ENCODE data around the gene GFPT2.
A peak's percentile ranks its signal among the peaks of the same experiment; 100 is the strongest.

GFPT2 gene

DNA sequence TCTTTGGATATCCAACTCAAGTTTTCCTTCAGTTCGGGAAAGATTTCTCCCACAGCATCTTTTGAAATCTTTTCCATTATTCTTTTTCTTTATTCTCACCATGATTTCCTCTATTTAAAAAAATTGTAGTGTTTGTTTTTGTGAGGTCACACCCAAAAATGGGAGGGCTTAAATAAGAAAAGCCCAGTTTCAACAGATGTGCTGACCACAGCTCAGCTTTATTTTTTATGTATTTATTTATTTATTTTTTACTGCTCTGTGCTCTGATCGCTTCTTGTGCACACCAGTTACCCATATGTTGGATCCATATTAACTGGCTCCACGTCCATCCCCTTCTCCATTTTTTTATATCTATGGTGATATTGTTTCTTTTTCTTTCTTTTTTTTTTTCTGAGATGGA lies 20.3 kb downstream of the GFPT2 start:
- DNase-seq (ENCODE audit: low spot score), result no peak

GRCh38 chr5:180332051-180332517 lies 21.1 kb downstream of the GFPT2 start:
- DNase-seq (ENCODE audit: low spot score), result peak; percentile 65

GRCh38 chr5:180331647-180331950 lies 21.5 kb downstream of the GFPT2 start:
- peak; percentile 26 for DNase-seq (ENCODE audit: low spot score)

- peak; percentile 94 for DNase-seq (ENCODE audit: low spot score)
Observed at GRCh38 chr5:180330810-180331646, 22.1 kb downstream of the GFPT2 start.

GRCh38 chr5:180330270-180330648 lies 22.9 kb downstream of the GFPT2 start:
- DNase-seq (ENCODE audit: low spot score), result no peak

DNA sequence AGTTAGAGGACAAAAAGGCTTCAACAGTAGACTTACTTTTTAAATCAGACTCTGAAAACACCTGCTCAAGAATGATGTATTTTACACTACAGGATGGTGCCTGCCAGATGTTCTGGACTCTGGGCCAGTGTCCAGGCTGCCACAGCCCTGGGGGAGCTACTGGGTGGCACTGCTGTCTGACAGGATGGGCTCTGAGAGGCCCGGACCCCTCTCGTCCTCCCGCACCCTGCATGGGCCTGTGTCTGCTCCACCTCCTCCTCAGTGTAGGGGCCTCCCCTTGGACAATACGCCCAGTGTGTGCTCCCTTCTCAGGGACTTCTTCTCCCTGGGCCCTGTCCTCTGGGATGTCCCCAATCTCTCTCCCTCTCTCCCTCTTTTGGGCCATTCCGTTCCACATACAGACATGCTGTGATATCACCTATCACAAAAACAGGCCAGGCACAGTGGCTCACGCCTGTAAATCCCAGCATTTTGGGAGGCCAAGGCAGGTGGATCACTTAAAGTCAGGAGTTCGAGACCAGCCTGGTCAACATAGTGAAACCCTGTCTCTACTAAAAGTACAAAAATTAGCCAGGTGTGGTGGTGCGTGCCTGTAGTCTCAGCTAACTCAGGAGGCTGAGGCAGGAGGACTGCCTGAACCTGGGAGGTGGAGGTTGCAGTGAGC lies 23.4 kb downstream of the GFPT2 start:
- DNase-seq (ENCODE audit: low spot score), result no peak

DNA sequence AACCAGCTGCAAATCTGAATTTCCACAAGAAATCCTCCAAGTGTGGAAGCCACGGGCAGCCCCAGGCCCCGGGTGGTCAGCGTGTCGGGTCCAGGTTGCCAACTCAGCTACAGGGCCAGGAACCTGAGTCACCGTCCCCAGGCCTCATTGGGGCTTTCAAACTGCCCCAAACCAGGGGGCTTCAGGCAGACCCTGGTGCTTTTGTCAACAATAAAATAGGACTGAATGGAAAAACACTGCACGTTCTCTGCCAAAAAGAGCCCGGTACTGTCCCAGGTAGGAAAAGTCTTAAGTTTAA lies 24.0 kb downstream of the GFPT2 start:
- DNase-seq (ENCODE audit: low spot score), result no peak

GRCh38 chr5:180328296-180329137 lies 24.6 kb downstream of the GFPT2 start:
- peak; percentile 76 for DNase-seq (ENCODE audit: low spot score)

GRCh38 chr5:180326989-180327565 lies 26.1 kb downstream of the GFPT2 start:
- no peak for DNase-seq (ENCODE audit: low spot score)

- DNase-seq (ENCODE audit: low spot score), result no peak
Observed at GRCh38 chr5:180324601-180324950, 28.6 kb downstream of the GFPT2 start.

DNA sequence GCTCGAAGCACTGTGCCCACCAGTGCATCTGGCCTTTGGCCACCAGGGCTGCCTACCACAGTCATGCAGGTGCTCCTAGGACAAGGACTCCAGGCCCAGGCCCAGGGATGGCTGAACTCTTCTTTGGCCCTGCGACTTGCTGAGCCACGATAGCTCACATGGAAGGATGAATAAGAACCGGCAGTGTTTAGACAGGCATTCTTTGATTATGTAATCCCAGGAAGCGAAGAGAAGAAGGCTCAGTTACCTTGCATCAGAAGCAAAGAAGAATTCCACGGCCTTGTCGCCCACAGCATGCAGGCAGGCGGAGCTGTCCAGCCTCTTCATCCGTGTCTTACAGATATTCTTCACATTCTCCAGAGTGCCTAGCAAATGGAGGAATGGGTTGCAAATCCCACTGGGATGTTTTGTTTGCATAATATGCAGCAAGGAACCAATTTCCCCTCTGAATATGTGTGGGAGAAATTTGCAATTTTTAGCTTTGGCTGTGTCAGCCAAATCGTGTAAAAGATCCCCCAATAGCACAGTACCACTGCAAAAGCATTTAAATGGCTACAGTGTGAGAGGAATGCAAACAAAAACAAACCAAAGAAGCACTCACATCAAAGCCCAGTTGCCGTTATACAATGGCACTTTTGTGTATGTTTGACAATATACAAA lies 29.1 kb downstream of the GFPT2 start:
- DNase-seq (ENCODE audit: low spot score), result no peak

DNA sequence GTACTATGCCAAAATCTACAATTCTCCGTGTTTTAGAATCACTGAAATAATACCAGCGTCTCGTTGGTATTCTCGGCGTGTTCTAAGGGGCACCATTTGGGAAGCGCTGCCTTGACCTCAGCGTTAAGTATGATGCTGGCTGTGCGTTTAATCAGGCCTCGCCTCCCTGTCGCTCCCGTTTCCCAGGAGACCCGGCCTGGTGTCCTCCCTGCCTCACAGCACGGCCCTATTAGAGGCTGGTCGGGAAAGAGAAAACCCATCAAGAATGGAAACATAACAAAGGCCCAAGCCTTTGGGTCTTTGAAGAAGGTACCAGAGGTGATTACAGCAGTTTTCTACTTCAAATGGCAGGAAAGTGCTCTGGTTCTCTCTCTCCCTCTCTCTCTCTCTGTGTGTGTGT lies 30.0 kb downstream of the GFPT2 start:
- DNase-seq (ENCODE audit: low spot score), result no peak

DNA sequence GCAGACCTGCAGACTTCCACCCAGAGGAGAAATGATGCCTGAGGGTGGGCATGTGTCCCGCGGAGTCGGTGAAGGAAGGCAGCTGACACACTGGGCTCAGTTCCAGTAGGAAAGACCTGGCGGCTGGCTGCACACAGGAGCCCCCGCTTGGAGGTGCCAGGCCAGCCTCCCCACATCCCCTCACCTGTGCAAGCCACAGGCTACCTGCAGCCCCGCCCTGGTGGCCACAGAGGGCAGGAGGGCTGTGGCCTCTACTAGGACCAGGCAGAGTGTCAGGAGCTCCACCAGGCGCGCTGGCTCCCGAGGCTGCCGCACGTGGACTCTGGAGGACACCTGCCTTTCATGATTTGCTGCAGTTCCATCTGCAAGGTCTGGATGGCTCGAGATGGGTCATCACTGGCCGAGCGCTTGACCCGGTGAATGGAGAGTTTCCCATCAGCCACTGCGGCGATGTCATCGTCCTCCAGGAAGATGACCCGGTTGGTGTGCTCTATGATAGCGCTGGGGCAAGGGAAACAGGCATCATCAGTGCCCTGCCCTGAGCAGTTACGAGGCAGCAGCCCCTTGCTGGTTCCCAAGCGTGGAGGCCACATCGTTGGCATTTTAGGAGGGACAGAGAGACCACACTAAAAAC lies 34.6 kb downstream of the GFPT2 start:
- DNase-seq (ENCODE audit: low spot score), result no peak

DNA sequence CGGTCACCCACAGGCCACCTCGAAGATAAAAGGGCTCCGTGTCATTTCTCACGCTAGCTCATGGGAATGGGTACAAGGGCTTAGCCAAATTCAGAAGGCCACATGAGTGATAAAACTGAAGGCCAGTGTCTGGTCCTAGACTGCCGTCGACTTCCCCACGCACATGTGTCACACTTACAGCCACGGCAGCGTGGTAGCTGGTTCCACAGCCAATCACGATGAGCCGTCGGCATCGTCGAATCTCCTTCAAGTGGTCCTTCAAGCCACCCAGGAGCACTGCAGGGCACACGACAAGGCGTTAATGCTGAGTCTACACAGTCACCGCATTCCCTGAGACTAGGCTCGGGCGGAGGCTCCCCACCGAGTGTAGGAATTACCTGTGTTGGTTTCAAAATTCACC lies 36.5 kb downstream of the GFPT2 start:
- no peak for DNase-seq (ENCODE audit: low spot score)

- DNase-seq (ENCODE audit: low spot score), result peak; percentile 82
Observed at GRCh38 chr5:180315762-180316212, 37.3 kb downstream of the GFPT2 start.

GRCh38 chr5:180313677-180314505 lies 39.2 kb downstream of the GFPT2 start:
- no peak for DNase-seq (ENCODE audit: low spot score)

DNA sequence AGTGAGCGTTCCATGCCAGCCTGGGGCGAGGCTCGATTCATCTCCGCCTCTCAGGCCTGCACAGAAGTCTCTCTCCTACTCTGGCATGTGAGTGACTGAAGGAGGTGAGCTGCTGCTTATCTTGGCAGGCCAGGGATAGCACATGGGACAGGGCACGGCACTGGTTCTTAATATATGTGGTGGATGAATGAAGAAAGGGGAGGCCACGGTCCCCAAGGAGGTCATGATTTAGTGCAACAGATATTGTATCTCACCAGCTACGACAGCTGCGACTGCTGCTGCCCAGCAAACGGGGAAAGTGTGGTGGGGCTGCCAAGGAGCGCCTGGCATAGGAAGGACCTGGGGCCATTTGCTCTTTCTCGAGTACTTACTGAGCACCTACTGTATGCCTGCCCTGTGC lies 41.9 kb downstream of the GFPT2 start:
- DNase-seq (ENCODE audit: low spot score), result no peak

DNA sequence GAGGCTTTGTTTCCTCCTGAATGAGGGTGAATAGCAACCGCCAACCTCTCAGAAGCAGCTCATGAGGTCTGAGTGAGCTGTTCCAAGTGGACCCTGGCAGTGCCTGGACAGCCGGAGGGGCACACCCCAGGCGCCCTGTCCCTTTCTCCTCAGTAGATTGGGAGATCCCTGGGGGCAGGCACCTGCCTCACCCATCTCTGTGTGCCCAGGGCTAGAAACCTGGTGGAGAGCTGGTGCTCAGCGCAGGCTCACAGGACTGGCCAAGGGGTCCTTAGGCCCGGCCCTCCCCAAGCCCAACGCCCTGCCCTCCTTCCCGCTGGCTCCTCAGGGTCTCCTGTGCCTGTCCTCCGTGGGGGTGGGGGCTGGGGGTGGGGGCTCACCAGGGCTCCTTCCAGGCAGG lies 46.3 kb downstream of the GFPT2 start:
- no peak for DNase-seq (ENCODE audit: low spot score)

DNA sequence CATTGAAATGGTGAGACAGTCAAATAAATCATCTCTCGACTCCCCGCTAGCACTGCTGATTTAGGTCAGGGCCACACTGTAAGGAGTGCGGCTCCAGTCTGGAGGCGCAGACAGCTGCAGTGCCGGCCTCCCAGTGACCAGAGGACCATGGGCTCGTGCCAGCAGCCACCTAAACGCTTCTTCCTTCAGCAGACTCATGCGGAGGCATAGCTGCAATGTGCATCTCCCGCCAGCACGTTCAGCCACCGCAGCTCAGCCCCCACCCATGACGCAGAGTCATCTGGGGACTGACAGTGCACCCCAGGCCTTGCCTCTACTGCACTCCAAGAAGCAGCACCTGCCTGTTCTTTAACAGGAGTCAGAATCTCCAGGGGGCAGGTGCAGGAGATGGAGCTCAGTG lies 47.7 kb downstream of the GFPT2 start:
- no peak for DNase-seq (ENCODE audit: low spot score)

Measured in AG20443 (cell line).